Bronchial epithelial cell (primary cell): ENCODE results near the gene SLX4IP. TPM values are rescaled to one million over a fixed set of nuclear protein-coding genes. Genes with fewer than 3 reads are reported as not detected.

ENCODE experiments used
- DNase-seq: peaks from one replicate; pipeline ENCODE4 v3.0.0-alpha.2; 2010; ENCODE audit warnings: low read depth
- FAIRE-seq: peaks from 2 replicates; lab custom pipeline; 2011; peaks lifted over from hg19 to GRCh38; lab: Jason Lieb, UNC
- H3K27me3 ChIP-seq: 2 replicates; pipeline ENCODE4 v1.5.1; 2011; ENCODE audit warnings: low read length; ENCODE audit not compliant: control insufficient read depth, insufficient read depth
- H3K36me3 ChIP-seq: 2 replicates; pipeline ENCODE4 v1.5.1; 2011; ENCODE audit warnings: low read length; ENCODE audit not compliant: control insufficient read depth, insufficient read depth
- H3K4me3 ChIP-seq: 2 replicates; pipeline ENCODE4 v1.5.1; 2011; ENCODE audit warnings: mild to moderate bottlenecking, low read depth, low read length, control low read depth
- CTCF ChIP-seq: IDR thresholded peaks from 2 replicates; pipeline ENCODE4 v1.5.1; 2011; ENCODE audit warnings: mild to moderate bottlenecking, moderate library complexity, low read length, control low read depth, inconsistent platforms; ENCODE audit not compliant: insufficient read depth, severe bottlenecking
- total RNA-seq: library from RNA; depleted of rRNA; stranded (reverse); fragments of >200 nt; gene quantifications from 2 replicates; pipeline ENCODE4 v1.2.1, GENCODE V29; 2014

SLX4IP gene
- total RNA-seq, 1 donor from 2014 or later, result 3.9 TPM

- H3K36me3 ChIP-seq, result peaks cover 49% of the 10 kb centered on the region
- FAIRE-seq (peak; percentile 13), DNase-seq (no peak)
- no peaks in the 10 kb centered on the region for H3K27me3 ChIP-seq
- no peak for TF ChIP-seq CTCF
- no peak overlapping the region for H3K4me3 ChIP-seq
Measured at GRCh38 chr20:10662151-10662550, 227.0 kb downstream of the SLX4IP start.

- DNase-seq, result no peak
Measured at GRCh38 chr20:10662661-10663458, 227.8 kb downstream of the SLX4IP start.

GRCh38 chr20:10663756-10664155 lies 228.7 kb downstream of the SLX4IP start:
- FAIRE-seq, result peak; percentile 66
- Histone ChIP-seq H3K27me3 (no peaks in the 10 kb centered on the region), H3K4me3 (no peak overlapping the region), H3K36me3 (peaks cover 41% of the 10 kb centered on the region)
- TF ChIP-seq CTCF, result no peak
- no peak for DNase-seq

More at GRCh38 chr20:10662661-10663458, 227.8 kb downstream of the SLX4IP start:
- Histone ChIP-seq H3K4me3 (no peak overlapping the region), H3K27me3 (no peaks in the 10 kb centered on the region), H3K36me3 (peaks cover 46% of the 10 kb centered on the region)
- no peak for TF ChIP-seq CTCF
- no peak for FAIRE-seq

GRCh38 chr20:10665027-10665561 lies 230.0 kb downstream of the SLX4IP start:
- H3K27me3 ChIP-seq, result no peaks in the 10 kb centered on the region
- peaks cover 38% of the 10 kb centered on the region for H3K36me3 ChIP-seq
- no peak overlapping the region for H3K4me3 ChIP-seq
- DNase-seq (peak; percentile 85), FAIRE-seq (no peak)
- TF ChIP-seq CTCF, result no peak

GRCh38 chr20:10665791-10666190 lies 230.7 kb downstream of the SLX4IP start:
- peaks cover 34% of the 10 kb centered on the region for H3K36me3 ChIP-seq
- no peaks in the 10 kb centered on the region for H3K27me3 ChIP-seq
- H3K4me3 ChIP-seq, result no peak overlapping the region
- TF ChIP-seq CTCF, result no peak
- FAIRE-seq, result no peak
- peak; percentile 70 for DNase-seq
